ENCODE measurements around the gene KIF1C.

GRCh38 chr17:4950075-4950745, 47.5 kb upstream of the KIF1C start:
- TF ChIP-seq POLR2AphosphoS5 (IDR thresholded peaks at IDR 0.05) (no peak), POLR2A (IDR thresholded peaks at IDR 0.05; ENCODE audit: low read depth) (no peak)
